ENCODE measurements around the gene LRRN2.

- TF ChIP-seq CTCF (IDR thresholded peaks at IDR 0.05; ENCODE audit: low read length), result no peak
- TF ChIP-seq EZH2 (IDR thresholded peaks at IDR 0.05; ENCODE audit: borderline replicate concordance, low read length), result no peak
These were observed 42.0 kb downstream of the LRRN2 start for GRCh38 chr1:204643503-204643902.
